Ishikawa (cell line): ENCODE measurements around the gene AHI1.

Source experiments
- CEBPB ChIP-seq: IDR thresholded peaks from 2 replicates; pipeline ENCODE4 v1.6.1; 2012
- CREB1 ChIP-seq: IDR thresholded peaks from 2 replicates; pipeline ENCODE4 v1.6.1; 2012; ENCODE audit warnings: low read depth
- EGR1 ChIP-seq: IDR thresholded peaks from 2 replicates; pipeline ENCODE4 v1.6.1; 2012
- EP300 ChIP-seq: IDR thresholded peaks from 2 replicates; pipeline ENCODE4 v1.6.1; 2012; ENCODE audit warnings: borderline replicate concordance
- FOXM1 ChIP-seq: IDR thresholded peaks from 2 replicates; pipeline ENCODE4 v1.6.1; 2012; ENCODE audit warnings: low read depth, borderline replicate concordance
- NFIC ChIP-seq: IDR thresholded peaks from 2 replicates; pipeline ENCODE4 v1.6.1; 2012
- RAD21 ChIP-seq: IDR thresholded peaks from 2 replicates; pipeline ENCODE4 v1.6.1; 2012; ENCODE audit warnings: low read depth
- TAF1 ChIP-seq: IDR thresholded peaks from 2 replicates; pipeline ENCODE4 v1.6.1; 2012; ENCODE audit warnings: low read depth, mild to moderate bottlenecking
- TCF12 ChIP-seq: IDR thresholded peaks from 2 replicates; pipeline ENCODE4 v1.6.1; 2012; ENCODE audit warnings: low read depth
- TEAD4 ChIP-seq: IDR thresholded peaks from 2 replicates; pipeline ENCODE4 v1.6.1; 2012
- YY1 ChIP-seq: IDR thresholded peaks from 2 replicates; pipeline ENCODE4 v1.6.1; 2012; ENCODE audit warnings: low read depth
- ZBTB7A ChIP-seq: IDR thresholded peaks from 2 replicates; pipeline ENCODE4 v1.6.1; 2012; ENCODE audit warnings: low read depth
- TF ChIP-seq, protein P1 (sequence below): IDR thresholded peaks from 2 replicates; pipeline ENCODE4 v1.6.1; 2012
- TF ChIP-seq, protein P2 (sequence below): IDR thresholded peaks from 2 replicates; pipeline ENCODE4 v1.6.1; 2012
- TF ChIP-seq, protein P3 (sequence below): IDR thresholded peaks from 2 replicates; pipeline ENCODE4 v1.6.1; 2012; ENCODE audit warnings: low read depth, mild to moderate bottlenecking

Gene AHI1

DNA sequence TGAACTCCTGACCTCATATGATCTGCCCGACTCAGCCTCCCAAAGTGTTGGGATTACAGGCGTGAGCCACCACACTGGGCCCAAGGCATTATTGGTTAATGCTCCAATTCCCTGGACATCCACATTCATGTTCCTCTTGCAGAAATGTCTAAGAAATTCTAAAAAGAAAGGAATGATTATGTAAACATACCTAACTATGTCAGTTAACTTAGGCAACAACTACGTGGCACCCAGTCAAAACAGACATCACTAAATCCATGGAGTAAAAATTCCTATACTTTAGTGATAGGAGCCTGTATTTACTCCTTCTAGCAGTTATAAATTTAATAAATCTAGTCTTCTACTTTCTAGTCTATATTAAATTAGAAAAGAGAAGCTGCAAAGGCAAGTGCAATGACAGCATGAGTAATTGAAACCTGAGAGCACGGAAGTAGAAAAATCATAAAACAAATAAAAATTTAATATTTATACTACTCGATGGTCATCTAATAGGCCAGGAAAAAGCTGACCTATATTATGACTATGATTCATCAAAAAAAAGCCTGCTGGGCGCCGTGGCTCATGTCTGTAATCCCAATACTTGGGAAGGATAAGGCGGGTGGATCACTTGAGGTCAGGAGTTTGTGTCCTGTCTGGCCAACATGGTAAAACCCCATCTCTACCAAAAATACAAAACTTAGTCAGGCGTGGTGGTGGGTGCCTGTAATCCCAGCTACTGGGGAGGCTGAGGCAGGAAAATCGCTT is 4.2 kb downstream of the AHI1 start:
- no peak for TF ChIP-seq TEAD4
- TF ChIP-seq EP300: no peak
- no peak for TF ChIP-seq TCF12
- no peak for TF ChIP-seq YY1
- no peak for TF ChIP-seq CEBPB
- TF ChIP-seq FOXM1: no peak
- TF ChIP-seq EGR1: no peak
- no peak for TF ChIP-seq NFIC
- TF ChIP-seq TAF1: no peak
- TF ChIP-seq, protein P1, sequence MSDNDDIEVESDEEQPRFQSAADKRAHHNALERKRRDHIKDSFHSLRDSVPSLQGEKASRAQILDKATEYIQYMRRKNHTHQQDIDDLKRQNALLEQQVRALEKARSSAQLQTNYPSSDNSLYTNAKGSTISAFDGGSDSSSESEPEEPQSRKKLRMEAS: no peak
- TF ChIP-seq RAD21: no peak
- TF ChIP-seq, protein P2, sequence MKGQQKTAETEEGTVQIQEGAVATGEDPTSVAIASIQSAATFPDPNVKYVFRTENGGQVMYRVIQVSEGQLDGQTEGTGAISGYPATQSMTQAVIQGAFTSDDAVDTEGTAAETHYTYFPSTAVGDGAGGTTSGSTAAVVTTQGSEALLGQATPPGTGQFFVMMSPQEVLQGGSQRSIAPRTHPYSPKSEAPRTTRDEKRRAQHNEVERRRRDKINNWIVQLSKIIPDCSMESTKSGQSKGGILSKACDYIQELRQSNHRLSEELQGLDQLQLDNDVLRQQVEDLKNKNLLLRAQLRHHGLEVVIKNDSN: no peak
- TF ChIP-seq CREB1: no peak
- TF ChIP-seq, protein P3, sequence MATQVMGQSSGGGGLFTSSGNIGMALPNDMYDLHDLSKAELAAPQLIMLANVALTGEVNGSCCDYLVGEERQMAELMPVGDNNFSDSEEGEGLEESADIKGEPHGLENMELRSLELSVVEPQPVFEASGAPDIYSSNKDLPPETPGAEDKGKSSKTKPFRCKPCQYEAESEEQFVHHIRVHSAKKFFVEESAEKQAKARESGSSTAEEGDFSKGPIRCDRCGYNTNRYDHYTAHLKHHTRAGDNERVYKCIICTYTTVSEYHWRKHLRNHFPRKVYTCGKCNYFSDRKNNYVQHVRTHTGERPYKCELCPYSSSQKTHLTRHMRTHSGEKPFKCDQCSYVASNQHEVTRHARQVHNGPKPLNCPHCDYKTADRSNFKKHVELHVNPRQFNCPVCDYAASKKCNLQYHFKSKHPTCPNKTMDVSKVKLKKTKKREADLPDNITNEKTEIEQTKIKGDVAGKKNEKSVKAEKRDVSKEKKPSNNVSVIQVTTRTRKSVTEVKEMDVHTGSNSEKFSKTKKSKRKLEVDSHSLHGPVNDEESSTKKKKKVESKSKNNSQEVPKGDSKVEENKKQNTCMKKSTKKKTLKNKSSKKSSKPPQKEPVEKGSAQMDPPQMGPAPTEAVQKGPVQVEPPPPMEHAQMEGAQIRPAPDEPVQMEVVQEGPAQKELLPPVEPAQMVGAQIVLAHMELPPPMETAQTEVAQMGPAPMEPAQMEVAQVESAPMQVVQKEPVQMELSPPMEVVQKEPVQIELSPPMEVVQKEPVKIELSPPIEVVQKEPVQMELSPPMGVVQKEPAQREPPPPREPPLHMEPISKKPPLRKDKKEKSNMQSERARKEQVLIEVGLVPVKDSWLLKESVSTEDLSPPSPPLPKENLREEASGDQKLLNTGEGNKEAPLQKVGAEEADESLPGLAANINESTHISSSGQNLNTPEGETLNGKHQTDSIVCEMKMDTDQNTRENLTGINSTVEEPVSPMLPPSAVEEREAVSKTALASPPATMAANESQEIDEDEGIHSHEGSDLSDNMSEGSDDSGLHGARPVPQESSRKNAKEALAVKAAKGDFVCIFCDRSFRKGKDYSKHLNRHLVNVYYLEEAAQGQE: no peak
- no peak for TF ChIP-seq ZBTB7A

DNA sequence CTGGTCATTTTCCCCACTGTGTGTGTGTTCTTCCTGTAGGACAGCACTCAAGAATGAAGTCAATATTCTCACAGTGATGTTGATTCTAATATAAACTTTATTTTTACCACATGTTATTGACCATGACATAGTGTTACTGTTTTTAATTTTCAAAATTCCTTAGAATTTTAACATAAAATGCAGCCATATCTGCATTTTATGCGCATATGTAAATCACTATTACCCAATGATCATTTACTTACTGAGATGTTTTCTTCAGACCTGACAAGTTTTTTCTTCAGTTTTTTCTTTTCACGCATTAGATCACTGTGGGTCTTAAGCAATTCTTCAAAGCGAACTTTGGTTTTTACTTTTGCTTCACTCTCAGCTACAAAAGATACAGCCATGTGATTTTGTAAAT is 7.2 kb downstream of the AHI1 start:
- TF ChIP-seq TCF12: no peak

DNA sequence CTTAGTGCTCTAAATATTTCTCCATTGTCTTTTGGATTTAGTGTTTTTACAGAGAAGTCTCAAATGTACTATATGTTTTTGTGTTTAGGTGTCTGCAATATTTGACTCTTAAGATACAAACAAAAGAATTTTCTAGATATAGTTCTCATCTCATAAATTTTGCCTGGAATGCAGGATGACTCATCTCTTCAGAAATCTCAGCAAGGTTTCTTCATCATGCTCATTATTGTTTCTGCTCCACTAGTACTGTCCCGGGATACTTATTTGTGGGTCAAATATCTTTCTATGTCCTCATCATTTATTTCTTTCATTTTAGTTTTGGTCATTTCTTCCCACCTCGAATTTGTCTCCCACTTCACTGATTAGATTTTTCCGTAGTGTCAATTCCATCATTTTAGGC is 9.5 kb downstream of the AHI1 start:
- TF ChIP-seq EP300 (no peak), TEAD4 (peak; percentile 64), YY1 (no peak), ZBTB7A (no peak)

DNA sequence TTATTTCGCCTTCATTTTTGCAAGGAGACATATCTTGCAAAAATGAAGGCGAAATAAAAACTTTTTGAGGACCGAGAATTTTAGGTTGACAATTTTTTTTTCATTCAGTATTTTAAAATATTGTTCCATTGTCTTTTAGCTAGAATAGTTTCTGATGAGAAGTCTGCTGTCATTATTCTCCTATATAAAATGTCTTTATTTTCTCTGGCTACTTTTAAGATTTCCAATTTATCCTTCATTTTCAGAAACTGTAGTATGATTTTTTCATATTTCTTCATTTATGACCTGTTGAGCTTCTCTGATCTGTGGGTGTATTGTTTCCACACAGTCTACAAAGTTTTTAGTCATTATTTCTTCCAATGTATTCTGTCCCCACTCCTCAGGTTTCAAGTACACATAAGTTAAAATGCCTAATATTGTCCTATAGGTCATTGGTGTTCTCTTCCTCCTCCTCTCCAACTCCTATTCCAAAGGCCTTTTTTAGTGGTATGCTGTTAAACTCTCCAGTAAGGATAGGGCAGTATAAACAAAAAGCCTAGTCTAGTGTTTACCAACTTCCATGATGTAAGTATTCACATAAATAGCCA is 15.7 kb downstream of the AHI1 start:
- TF ChIP-seq, protein P3: no peak
- TF ChIP-seq CREB1 (no peak), EP300 (no peak), ZBTB7A (no peak), TAF1 (no peak), RAD21 (no peak), NFIC (no peak), EGR1 (no peak), TCF12 (no peak), FOXM1 (no peak)
- TF ChIP-seq, protein P1: no peak

DNA sequence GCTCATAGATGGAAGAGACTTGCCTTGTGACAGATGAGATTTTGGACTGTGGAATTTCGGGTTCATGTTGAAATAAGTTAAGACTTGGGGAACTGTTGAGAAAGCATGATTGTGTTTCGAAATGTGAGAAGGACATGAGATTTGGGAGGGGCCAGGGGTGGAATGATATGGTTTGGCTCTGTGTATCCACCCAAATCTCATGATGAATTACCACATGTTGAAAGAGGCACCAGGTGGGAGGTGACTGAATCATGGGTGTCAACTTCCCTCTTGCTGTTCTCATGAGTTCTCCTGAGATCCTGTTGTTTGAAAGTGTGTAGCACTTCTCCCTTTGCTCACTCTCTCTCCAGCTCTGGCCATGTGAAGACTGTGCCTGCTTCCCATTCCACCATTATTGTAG is 17.9 kb downstream of the AHI1 start:
- TF ChIP-seq TCF12 (no peak), RAD21 (no peak), CREB1 (no peak)

DNA sequence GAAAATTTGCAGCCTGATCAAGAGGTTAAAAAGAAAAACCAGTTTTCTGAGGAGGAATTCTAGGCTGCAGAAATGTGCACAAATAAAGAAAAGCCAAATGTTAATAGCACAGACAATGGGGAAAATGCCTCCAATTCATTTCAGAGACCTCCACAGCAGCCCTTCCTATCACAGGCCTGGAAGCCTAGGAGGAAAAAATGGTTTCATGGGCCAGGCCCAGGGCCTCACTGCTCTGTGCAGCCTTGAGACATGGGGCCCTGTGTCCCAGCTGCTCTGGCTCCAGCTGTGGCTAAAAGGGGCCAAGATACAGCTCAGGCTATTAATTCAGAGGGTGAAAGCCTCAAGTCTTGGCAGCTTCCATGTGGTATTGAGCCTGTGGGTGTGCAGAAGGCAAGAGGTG is 18.9 kb downstream of the AHI1 start:
- no peak for TF ChIP-seq NFIC
- no peak for TF ChIP-seq TCF12

DNA sequence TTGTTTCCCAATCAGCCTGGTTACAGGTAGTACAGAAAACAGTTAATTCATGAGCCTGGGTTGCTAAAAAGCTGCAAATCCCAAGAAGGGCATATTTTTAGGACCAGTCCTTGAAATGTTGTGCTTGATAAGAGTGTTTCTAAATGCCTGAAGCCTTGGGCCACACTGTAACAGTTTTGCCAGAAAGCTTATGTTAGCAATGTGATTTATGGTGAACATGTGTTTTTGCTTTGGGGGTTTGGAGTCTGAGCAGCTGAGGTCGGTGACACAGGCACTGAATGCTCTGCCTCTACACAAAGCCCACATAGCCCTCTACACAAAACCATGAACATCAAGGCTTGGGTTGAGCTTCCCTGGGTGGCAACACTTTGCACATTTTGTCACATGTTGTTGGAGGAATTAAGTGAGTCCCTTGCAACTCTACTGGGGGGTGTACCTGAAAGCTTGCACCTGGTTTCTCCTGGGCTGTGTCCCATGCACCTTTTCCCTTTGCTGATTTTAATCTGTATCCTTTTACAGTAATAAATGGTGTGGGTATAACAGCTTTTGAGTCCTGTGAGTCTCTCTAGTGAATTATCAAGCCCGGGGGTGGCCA is 22.2 kb downstream of the AHI1 start:
- no peak for TF ChIP-seq CEBPB
- no peak for TF ChIP-seq CREB1
- TF ChIP-seq YY1: no peak
- TF ChIP-seq, protein P3: no peak
- no peak for TF ChIP-seq TCF12
- no peak for TF ChIP-seq TAF1
- TF ChIP-seq, protein P2: no peak
- no peak for TF ChIP-seq TEAD4
- no peak for TF ChIP-seq RAD21
- no peak for TF ChIP-seq EP300
- TF ChIP-seq, protein P1: no peak
